Stimulated activated naive CD8-positive, alpha-beta T cell treated with anti-CD3 and anti-CD28 coated beads, Interleukin-15, amount 100 ng/mL, for 72 hours (primary cell): ENCODE results near the gene RBM20.

Experiments used
- ATAC-seq: fragments of 150-1000 bp; cut with Tn5 transposase; 2 replicates; pipeline ENCODE4 v1.10.0; 2021; ENCODE audit warnings: mild to moderate bottlenecking, moderate library complexity
- DNase-seq, 2 donors: peaks; one replicate each; pipeline ENCODE4 v3.0.0; 2021 to 2022
- H3K27ac Mint-ChIP-seq, 2 donors: one replicate each; pipeline ENCODE4 v1.8.0; 2022; ENCODE audit warnings: mild to moderate bottlenecking in 2 of 2, mixed read lengths in 2 of 2, moderate library complexity in 2 of 2
- H3K27me3 Mint-ChIP-seq: one replicate; pipeline ENCODE4 v1.8.0; 2022; ENCODE audit warnings: mixed read lengths
- H3K4me1 Mint-ChIP-seq: one replicate; pipeline ENCODE4 v1.8.0; 2022; ENCODE audit warnings: mild to moderate bottlenecking, mixed read lengths
- H3K4me3 Mint-ChIP-seq, 2 donors: one replicate each; pipeline ENCODE4 v1.8.0; 2022; ENCODE audit warnings: mild to moderate bottlenecking in 2 of 2, mixed read lengths in 2 of 2, moderate library complexity in 1 of 2
- H3K9me3 Mint-ChIP-seq, 2 donors: one replicate each; pipeline ENCODE4 v1.8.0; 2022; ENCODE audit warnings: mixed read lengths in 2 of 2

RBM20 gene

DNA sequence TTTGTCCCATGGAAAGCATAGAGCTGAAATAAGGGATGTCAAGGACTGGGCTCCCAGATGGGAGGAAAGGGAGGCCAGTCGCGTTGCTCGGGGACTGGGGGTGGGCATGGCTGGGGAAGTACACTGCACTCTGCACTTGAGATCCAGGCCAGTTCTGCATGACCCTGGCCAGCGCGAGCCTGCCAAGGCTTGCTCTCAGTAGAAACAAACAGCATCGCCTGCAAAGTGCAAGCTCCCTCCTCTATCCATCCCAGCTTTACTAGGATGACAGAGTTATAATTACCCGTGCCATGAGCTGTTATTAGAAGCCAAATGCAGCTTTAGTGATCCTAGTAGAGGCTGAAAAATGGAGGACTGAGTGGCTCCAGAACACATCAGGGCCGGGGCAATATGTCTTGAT lies 183.7 kb downstream of the RBM20 start:
- Mint-ChIP-seq H3K27me3 (no peaks in the 10 kb centered on the region), H3K9me3 (no peaks in the 10 kb centered on the region), H3K27ac (no peak overlapping the region), H3K4me1 (peaks cover 21% of the 10 kb centered on the region), H3K4me3 (no peak overlapping the region)
- DNase-seq (no peak), ATAC-seq (no peak)

DNA sequence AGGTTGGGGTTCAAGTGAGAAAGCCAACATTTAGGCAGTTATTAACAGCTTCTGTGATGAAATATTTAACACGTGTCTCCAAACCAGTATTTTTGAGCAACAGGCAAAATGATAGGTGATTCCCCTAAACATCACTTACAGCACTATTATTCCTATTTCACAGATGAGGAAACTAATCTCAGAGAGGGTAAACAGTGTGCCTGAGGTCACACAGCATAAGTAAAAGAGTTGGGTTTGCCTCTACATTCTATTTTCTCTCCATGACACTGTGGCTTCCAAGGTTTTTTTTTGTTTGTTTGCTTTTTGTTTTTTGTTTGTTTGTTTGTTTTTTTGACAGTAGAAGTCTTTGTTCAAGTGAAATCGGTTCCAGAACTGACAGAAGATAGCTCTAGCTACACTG lies 184.4 kb downstream of the RBM20 start:
- Mint-ChIP-seq H3K27ac (peak overlapping the region; percentile 19 to 27), H3K27me3 (no peaks in the 10 kb centered on the region), H3K4me1 (peaks cover 26% of the 10 kb centered on the region), H3K4me3 (no peak overlapping the region), H3K9me3 (no peaks in the 10 kb centered on the region)
- no peak for DNase-seq
- no peak for ATAC-seq

- Mint-ChIP-seq H3K4me3 (no peak overlapping the region), H3K27ac (no peak overlapping the region), H3K4me1 (peaks cover 34% of the 10 kb centered on the region), H3K27me3 (no peaks in the 10 kb centered on the region), H3K9me3 (no peaks in the 10 kb centered on the region)
- ATAC-seq: no peak
- no peak for DNase-seq
These were observed 185.7 kb downstream of the RBM20 start for GRCh38 chr10:110829721-110830410.

GRCh38 chr10:110833234-110833940 lies 189.3 kb downstream of the RBM20 start:
- ATAC-seq: peak; percentile 48
- Mint-ChIP-seq H3K27me3 (no peaks in the 10 kb centered on the region), H3K4me1 (peaks cover 66% of the 10 kb centered on the region), H3K9me3 (no peaks in the 10 kb centered on the region), H3K27ac (peak overlapping the region in 1 of 2 donors; percentile 90), H3K4me3 (peak overlapping the region in 1 of 2 donors; percentile 35)
- no peak for DNase-seq

- Mint-ChIP-seq H3K27me3 (no peaks in the 10 kb centered on the region), H3K4me3 (peak overlapping the region in 1 of 2 donors; percentile 62), H3K27ac (peak overlapping the region; percentile 87), H3K9me3 (no peaks in the 10 kb centered on the region), H3K4me1 (peaks cover 61% of the 10 kb centered on the region)
- ATAC-seq (no peak), DNase-seq (no peak)
These were observed 189.9 kb downstream of the RBM20 start for GRCh38 chr10:110833941-110834628.

DNA sequence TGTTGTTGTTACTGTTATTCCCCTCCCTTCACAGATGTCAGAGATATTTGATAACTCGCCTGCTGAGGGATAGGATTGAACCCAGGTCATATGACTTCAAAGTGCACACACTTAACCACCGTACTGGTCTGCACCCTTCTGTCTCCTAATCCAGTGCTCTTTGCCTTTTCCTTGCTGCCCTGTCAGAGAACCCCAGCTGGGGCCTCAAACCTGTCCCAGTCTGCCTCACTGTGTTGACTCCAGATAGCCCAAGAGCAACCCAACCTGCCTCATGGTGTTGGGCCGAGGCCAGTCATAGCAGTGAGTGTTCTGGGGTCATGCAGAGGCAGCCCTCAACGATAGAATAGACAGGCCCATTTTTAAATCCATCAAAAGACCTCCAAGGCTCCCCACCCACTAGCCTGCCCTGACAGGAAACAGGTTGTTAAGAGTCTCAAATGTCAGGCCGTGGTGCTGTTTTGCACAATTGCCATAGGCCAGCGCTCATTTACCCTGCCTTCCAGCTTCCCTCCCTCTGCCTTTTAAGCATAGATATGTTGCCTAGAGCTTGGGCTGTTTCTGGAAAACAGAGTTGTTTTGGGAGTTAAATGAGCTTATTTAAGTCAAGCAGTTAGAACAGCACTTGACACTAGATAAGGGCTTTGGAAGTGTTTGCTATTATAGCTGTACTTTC lies 190.6 kb downstream of the RBM20 start:
- no peaks in the 10 kb centered on the region for H3K9me3 Mint-ChIP-seq
- ATAC-seq (peak; percentile 58), DNase-seq (peak in 1 of 2 donors; percentile 33)
- H3K27me3 Mint-ChIP-seq: no peaks in the 10 kb centered on the region
- H3K4me3 Mint-ChIP-seq: peak overlapping the region in 1 of 2 donors; percentile 62
- H3K4me1 Mint-ChIP-seq: peaks cover 67% of the 10 kb centered on the region
- H3K27ac Mint-ChIP-seq: peak overlapping the region; percentile 87

- no peaks in the 10 kb centered on the region for H3K9me3 Mint-ChIP-seq
- no peaks in the 10 kb centered on the region for H3K27me3 Mint-ChIP-seq
- peak overlapping the region; percentile 83 to 87 for H3K27ac Mint-ChIP-seq
- ATAC-seq: no peak
- peak overlapping the region in 1 of 2 donors; percentile 64 for H3K4me3 Mint-ChIP-seq
- no peak for DNase-seq
- H3K4me1 Mint-ChIP-seq: peaks cover 70% of the 10 kb centered on the region
These were observed 191.7 kb downstream of the RBM20 start for GRCh38 chr10:110835841-110836240.

DNA sequence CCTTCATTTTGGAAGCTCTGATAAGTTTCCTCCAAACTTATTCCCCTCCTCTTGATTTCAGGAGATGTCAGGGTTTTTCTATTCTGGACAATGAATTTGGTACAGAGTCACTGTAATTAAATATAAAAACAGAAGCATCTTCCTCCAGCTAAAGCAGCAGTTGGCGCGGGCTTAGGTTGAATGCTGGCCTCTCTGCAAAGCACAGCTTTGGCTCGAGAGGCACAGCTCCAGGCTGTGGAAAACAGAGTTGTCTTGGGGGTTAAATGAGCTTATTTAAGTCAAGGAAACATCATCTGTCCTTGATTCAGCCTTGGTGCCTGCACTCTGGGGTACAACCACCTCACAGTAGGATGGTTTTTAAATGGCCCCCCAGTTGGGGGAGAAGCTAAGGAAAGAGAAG lies 192.6 kb downstream of the RBM20 start:
- DNase-seq (no peak), ATAC-seq (no peak)
- H3K27me3 Mint-ChIP-seq: no peaks in the 10 kb centered on the region
- H3K4me3 Mint-ChIP-seq: no peak overlapping the region
- peaks cover 71% of the 10 kb centered on the region for H3K4me1 Mint-ChIP-seq
- no peak overlapping the region for H3K27ac Mint-ChIP-seq
- no peaks in the 10 kb centered on the region for H3K9me3 Mint-ChIP-seq

DNA sequence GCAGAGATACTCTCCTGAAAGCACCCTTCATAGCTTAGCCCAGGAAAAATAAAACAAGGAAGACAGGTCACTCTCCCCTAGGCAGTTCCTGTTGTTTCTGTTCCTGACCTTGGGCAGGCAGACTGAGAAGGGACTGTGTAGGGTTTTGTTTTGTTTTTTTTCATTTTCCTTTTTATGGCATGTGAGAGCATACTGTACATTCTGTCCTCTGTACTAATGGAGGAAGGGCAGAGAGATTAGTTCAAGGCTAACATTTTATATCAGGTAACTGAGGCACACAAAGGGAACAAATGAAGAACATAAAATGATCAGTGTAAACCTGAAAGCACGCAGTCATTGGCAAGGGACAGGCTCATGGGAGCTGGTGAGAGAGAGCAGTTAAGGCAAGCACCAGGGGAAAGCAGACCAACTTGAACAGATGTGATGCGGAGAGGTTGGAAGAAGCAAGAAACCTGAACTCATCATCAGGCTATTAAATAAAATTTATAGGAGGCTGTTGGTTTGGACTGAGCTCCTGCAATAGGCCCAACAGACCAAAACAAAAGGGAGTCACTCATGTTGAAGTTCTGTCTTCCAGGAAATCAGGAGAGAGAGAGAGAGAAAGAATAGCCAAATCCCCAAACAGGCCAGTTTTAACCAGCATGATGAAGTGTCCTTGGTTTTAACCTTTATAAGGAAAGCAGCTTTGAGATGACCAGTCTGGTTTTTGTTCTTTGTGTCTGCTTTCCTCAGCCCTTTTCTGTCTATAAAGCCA lies 193.5 kb downstream of the RBM20 start:
- H3K4me3 Mint-ChIP-seq: no peak overlapping the region
- H3K27me3 Mint-ChIP-seq: no peaks in the 10 kb centered on the region
- DNase-seq (no peak), ATAC-seq (no peak)
- no peaks in the 10 kb centered on the region for H3K9me3 Mint-ChIP-seq
- peak overlapping the region in 1 of 2 donors; percentile 63 for H3K27ac Mint-ChIP-seq
- peaks cover 80% of the 10 kb centered on the region for H3K4me1 Mint-ChIP-seq

- no peaks in the 10 kb centered on the region for H3K9me3 Mint-ChIP-seq
- DNase-seq (no peak), ATAC-seq (no peak)
- H3K27ac Mint-ChIP-seq: no peak overlapping the region
- H3K4me1 Mint-ChIP-seq: peaks cover 84% of the 10 kb centered on the region
- no peak overlapping the region for H3K4me3 Mint-ChIP-seq
- H3K27me3 Mint-ChIP-seq: no peaks in the 10 kb centered on the region
These were observed 196.2 kb downstream of the RBM20 start for GRCh38 chr10:110840225-110840922.

- H3K27me3 Mint-ChIP-seq: no peaks in the 10 kb centered on the region
- DNase-seq: no peak
- H3K9me3 Mint-ChIP-seq: no peaks in the 10 kb centered on the region
- peak overlapping the region in 1 of 2 donors; percentile 51 for H3K27ac Mint-ChIP-seq
- no peak for ATAC-seq
- H3K4me3 Mint-ChIP-seq: no peak overlapping the region
- peaks cover 84% of the 10 kb centered on the region for H3K4me1 Mint-ChIP-seq
These were observed 196.8 kb downstream of the RBM20 start for GRCh38 chr10:110840923-110841428.

DNA sequence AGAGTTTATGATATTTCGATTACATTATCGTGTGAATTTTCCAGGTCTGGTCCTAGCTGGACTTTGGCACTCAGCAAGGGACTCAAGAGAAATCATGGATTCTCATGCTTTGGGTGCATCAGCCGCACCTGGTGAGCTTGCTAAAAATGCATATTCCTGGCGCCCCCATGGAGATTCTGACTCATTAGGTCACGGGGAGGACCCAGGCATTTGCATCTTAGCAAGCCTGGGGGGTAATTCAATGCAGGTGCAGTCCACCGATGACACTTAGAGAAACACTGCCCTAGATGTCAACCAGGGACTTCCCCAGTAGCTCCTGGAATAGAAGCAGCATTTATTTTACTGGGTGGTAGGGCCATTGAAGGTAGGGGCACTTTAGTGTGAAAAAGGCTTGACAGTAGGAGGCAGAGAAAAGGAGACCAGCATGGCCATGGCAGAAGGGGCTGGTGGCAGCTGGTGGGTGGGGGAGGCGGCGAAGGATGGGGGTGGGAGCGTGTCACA lies 197.7 kb downstream of the RBM20 start:
- ATAC-seq: peak; percentile 74
- DNase-seq: peak in 1 of 2 donors; percentile 57
- Mint-ChIP-seq H3K27me3 (no peaks in the 10 kb centered on the region), H3K27ac (peak overlapping the region; percentile 90 to 99), H3K4me1 (peaks cover 84% of the 10 kb centered on the region), H3K9me3 (no peaks in the 10 kb centered on the region), H3K4me3 (peak overlapping the region; percentile 74 to 85)

GRCh38 chr10:110842326-110842904 lies 198.3 kb downstream of the RBM20 start:
- Mint-ChIP-seq H3K9me3 (no peaks in the 10 kb centered on the region), H3K27me3 (no peaks in the 10 kb centered on the region)

DNA sequence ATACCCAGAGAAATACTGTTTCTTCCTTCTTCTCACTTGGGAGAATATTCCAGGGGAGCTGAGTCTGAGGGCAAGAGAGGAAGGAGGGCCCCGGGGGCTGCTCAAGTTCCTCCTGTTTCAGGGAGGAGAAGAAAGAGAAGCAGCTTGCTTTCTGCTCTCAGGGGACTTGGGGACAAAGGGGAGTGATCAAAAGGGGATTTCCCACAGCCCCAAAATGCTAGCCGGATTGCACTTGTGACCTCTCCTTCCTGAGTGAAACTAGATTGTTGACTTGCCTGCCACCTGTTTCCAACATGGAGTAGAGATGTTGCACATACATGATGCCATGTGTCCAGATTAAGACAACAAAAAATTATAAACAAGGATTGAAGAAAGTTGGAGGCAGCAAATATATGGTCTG lies 198.9 kb downstream of the RBM20 start:
- peaks cover 82% of the 10 kb centered on the region for H3K4me1 Mint-ChIP-seq
- H3K27me3 Mint-ChIP-seq: no peaks in the 10 kb centered on the region
- no peaks in the 10 kb centered on the region for H3K9me3 Mint-ChIP-seq
- DNase-seq: peak; percentile 69 to 75
- peak overlapping the region; percentile 74 to 85 for H3K4me3 Mint-ChIP-seq
- ATAC-seq: peak; percentile 86
- peak overlapping the region; percentile 96 to 99 for H3K27ac Mint-ChIP-seq

More at GRCh38 chr10:110842326-110842904, 198.3 kb downstream of the RBM20 start:
- peaks cover 84% of the 10 kb centered on the region for H3K4me1 Mint-ChIP-seq
- peak overlapping the region; percentile 96 to 99 for H3K27ac Mint-ChIP-seq
- peak overlapping the region; percentile 74 to 85 for H3K4me3 Mint-ChIP-seq
- peak; percentile 19 for ATAC-seq
- DNase-seq: no peak
